ENCODE measurements around the gene CSRP3.

The CSRP3 gene

DNA sequence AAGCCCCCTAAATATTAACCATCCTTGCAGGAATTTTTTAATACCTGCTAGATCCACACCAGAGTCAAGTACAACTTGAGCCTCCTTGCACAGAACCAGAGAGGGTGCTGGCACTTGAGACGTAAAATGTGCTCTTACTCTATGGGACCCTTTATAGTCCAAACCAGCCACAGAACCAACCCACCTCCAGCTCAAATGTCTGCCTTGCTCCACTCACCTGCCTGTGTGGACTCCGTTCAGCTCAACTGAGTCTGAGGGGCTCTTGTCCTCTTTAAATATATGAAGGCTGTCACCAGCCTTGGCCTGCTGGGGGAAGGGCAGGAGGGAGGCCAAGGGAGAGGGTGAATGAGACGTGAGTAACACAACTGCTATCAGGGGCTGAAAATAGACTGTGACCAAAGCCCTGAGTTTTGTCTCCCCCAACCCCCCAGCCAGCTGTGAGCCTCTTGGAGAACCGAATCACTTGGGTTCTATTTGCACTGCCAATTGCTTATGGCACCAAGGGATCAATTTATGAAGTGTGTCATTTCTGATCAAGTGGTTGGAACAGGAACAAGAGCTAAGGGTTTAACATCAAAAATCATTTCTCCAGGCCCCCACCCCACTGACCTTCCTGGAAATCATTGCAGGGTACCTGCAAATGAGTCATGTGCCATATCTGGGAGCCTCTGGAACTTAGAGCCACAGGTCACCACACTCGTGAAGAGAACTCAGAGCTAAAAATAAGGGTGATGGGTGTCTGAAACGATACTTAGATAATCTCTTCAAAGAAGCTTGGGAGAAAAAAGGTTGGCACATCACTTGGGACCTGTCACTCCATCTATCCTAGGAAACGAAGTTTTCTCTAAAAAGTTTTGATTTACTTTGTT, at the start of gene CSRP3:
Gene CSRP3 (minus strand): TSS at position 247 of the 869 bp plus-strand sequence. CDS start 9,535 bp downstream, outside the sequence.
- DNase-seq = no peak

- no peak for DNase-seq
Measured at GRCh38 chr11:19251577-19251976, 49.8 kb upstream of the CSRP3 start.

GRCh38 chr11:19246816-19247215, 45.0 kb upstream of the CSRP3 start:
- no peak for DNase-seq

DNA sequence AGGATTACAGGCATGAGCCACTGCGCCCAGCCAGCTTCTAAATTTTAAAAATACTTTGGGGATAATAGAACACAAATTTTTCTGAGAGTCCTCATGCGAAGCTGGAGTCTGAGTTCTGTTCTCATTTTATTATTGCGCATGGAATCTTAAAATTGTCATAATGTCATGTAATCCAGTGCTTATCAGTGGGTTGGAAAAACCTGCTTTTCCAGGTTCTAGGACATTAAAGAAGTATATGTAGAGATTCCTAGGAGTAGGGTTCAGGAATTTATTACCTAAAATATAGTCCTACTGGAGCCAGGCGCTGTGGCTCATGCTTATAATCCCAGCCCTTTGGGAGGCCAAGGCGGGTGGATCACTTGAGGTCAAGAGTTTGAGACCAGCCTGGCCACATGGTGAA, 43.6 kb upstream of the CSRP3 start:
- DNase-seq = no peak

DNA sequence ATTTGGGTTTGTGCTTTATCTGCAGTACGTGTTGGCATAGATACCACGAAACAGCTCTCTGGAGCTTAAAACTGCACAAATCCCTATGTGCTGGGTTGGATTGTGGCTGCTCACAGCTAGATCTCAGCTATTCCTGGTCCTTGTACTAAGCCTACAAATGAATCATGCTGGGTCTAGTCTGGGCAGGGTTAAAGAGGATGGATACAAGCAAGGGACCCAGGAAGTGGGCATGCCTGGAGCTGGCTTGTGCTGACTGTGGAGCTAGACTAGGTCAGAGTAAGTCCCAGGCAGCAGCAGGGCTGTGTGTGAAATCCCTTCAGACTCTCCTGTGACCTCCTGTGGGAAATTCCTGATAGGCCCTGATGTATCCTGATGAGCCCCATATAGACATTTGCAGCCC, 42.8 kb upstream of the CSRP3 start:
- DNase-seq = no peak

- no peak for DNase-seq
Measured at GRCh38 chr11:19244084-19244483, 42.3 kb upstream of the CSRP3 start.

DNA sequence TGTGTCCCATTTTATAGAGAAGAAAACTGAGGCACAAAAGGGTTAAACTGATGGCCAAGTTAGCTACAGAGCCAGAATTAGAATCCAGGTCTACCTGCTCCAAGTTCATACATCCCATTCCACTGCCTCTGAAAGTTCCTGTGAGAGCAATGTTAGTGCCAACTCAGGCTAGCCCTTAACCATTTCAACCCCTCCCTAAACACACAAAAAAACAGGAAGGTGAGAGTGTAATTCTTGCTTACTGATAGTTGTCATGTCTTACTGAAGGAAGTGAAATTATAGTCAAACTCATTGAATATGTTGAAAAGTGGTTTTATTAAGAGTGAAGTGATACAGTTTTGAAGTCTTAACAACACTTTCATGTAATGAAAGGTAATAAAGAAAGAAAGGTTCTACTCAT, 41.8 kb upstream of the CSRP3 start:
- DNase-seq = no peak

DNA sequence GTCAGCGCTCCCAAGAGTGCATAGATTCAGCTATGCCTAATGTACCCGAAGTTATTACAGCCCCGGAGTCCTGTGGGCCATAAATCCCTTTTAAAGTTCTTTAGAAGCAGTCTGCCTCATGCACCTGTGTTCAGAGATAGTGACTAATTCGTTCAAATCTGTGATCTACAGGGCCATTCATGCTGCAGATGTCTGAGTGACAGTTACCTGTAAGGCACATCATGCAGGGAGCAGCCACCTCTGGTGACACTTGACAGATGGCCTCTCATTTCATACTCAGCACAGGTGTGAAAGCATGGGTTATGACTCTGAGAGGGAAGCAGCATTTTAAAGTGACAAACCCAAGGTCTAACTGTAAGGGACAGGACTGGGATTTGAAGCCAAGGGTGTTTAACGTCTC, 41.4 kb upstream of the CSRP3 start:
- DNase-seq = no peak

DNA sequence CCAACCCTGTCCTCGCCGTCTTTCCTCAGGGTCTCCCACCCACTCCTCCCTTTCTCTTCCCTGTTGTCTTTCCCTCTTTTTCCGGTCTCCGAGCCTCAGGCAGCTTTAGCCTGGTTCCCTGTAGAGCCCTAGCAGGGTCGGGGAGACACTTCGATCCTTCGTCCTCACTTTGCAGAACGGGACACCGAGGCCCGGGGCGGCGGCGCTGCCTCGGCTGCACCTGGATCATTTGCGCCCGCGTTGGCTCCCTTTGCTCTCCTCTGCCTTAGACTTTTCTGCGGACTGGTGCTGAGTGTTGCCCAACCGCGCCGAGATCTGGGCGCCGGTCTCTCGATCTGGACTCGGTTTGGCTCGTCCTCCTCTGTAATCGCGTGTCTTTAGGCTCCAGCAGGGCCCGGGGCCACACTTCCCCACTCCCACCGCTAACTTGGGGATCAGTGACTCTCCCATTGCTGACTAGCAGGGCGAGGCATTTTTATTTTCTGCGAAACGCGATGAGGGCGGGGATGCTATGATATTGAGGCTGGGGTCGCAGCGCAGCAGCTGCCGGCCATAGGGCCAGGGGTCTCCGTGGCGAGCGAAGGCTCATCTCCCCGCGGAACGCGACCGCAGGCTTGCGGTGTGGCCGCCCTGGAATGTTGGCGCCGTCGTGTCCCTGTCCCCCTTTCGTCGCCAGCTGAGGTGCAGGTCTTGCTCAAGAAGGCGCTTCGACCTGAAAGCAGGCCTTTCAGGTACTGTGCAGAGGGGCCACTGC, 40.6 kb upstream of the CSRP3 start:
- no peak for DNase-seq

GRCh38 chr11:19241260-19242178, 39.7 kb upstream of the CSRP3 start:
- DNase-seq = no peak

DNA sequence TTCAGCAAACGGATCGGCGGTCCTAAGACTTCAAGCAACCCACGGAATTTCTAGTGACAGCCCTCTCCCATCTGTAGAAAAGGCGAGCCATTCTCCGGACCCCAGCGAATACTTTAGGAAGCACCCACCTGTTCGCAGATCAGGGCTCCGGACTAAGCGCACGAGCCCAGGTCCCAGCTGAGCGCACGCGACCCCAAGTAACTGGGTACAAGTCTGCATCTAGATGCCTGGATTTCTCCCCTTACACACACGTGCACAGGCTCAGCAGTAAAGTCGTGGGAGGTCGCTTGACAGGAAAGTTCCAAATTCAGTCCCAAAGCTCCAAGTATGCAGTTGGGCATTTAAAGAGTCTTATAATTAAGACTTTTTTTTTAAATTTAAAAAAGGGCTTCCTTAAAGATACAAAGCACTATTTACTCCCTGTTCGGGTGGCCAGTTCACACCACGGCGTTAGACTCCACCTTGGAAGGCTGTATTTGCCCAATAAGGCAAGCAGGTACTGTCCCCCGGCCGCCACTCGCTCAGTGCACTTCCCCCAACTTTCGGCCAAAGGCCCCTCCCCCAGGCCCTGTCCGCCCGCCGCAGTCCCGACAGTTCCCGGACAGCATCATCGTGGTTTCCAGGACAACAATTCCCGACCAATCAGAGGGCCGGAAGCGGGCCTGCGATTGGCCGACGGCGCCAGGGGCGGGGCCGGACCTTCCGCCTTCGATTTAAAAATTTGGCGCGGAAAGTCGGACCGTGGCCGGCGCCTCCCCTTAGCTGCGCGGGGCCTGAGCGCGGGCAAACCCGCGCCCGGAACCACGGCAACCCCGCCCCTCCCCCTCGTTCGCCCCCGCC, 38.9 kb upstream of the CSRP3 start, which contains the start of gene E2F8:
Gene E2F8 (minus strand): TSS at position 526 of the 840 bp plus-strand sequence. CDS start 824 bp downstream, outside the sequence.
- peak; percentile 82 for DNase-seq

DNA sequence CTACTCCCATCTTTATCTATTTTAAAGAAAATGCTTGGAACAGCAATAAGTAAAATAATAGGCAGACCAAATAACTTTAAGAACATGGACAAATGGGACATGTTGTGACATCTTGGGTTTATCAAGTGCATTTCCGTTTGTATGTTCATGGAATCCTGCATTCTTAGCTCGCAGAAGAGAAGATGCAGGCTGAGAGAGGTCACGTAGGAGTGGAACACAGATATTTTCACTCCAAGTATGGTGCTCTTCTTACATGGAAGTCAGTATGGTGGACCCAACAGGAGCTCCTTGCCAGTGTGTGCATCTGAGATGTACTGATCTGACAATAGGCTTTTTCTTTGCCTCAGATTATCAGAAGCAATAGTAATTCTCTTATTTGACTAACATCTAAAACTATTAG, 37.3 kb upstream of the CSRP3 start:
- no peak for DNase-seq

DNA sequence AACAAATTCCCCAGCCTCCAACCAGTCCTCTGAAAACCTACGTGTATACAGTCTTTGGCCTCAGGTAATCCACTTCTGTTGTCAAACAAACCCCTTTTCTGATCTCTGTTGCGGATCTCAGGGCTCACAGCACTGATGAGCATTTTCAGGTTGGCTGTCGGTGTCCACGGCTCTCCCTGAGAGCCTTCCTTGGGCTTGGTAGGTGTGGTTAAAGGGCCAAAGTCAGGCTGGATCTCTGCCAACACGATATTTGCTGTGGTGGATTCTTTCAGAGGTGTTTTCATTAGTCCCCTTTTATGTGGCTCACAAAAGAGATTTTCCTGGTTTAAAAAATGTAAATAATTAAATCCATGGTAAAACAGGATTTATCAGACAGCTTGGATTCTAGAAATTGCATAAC, 36.0 kb upstream of the CSRP3 start:
- DNase-seq = no peak

GRCh38 chr11:19237381-19237780, 35.6 kb upstream of the CSRP3 start:
- no peak for DNase-seq

DNA sequence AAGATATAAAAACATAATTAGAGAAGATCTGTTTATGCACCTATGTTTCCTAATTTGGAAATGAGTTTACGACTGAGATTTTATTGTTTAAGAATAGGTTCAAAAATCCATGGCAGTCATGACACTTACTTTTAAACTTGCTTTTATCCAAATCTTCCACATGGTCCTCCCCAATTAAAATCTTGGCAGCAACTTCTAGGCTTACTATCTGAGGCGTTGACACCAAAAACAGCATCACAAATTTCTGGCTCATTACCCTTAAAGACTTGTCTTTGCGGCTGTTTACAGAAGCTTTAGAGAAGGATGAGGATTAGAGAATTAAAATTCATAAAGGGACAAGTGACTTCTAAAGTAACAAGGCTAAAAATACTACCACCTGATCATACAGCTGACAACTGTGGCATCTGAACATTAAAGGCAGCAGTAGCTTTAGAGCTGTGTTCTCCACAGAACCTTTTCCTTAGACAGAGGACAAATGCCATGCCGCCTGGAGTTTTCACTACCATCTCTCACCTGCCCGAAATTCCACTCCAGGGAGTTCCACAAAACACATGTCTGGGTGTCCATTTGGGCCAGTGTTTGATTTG, 32.5 kb upstream of the CSRP3 start:
- DNase-seq = no peak

- no peak for DNase-seq
Measured at GRCh38 chr11:19232910-19233503, 31.2 kb upstream of the CSRP3 start.

- DNase-seq = no peak
Measured at GRCh38 chr11:19229671-19230070, 27.9 kb upstream of the CSRP3 start.

DNA sequence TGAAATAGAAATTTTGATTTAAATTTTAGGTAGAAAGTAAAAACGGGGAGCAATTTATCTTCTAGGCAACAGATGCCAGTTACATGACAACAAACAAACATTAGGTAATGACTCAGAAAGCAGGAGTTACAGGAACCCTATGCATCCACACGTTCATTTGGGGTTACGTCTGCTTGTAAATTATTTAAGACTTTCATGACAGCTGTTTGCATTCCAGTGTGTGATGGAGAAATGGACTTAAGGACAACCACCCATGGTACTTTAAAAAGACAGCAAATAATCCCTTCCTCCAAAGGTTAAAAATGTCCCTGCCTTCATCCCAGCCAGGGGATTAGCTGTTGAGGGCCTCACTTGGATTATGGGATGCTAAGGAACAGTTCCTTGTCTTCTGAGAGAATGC, 27.2 kb upstream of the CSRP3 start:
- no peak for DNase-seq

DNA sequence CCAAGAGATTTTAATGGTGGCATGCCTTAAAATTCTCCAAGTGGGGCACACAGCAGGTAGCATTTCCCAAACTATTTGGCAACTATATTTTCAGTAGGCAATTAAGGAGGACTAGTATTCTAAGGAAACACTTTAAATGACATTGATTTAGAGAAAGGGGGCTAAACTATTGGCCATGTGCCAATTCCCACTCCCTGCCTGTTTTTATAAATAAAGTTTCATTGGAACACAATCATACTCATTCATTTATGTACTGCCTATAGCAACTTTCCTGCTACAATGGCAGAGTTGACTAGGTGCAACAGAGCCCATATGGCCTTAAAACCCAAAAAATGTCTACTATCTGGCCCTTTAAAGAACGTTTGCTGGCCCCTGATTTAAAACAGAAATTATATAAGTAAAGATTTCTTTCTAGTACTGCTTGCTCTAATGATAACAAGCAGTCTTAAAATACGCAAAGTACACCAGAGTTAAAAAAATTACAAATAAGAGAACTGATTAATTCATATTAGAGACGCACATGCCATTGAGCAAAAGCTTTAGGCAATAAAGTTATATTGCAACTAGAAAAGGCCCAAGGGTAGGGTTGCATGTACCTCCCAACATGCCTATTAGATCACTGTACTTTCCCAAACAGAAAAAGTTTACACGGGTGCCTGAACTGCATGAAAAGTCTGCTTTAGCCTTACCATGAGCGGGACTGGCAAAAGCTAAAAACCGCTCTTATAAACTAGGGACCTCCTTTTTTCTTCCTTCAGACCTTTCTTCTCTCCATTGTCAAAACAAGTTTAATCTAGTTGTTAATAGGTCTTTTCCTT, 24.8 kb upstream of the CSRP3 start:
- no peak for DNase-seq

- DNase-seq = no peak
Measured at GRCh38 chr11:19225581-19225980, 23.8 kb upstream of the CSRP3 start.
